ENCODE measurements around the gene ACADVL. TPM values are rescaled to one million over a fixed set of nuclear protein-coding genes. Genes with fewer than 3 reads are reported as not detected.

ACADVL gene
- polyA plus RNA-seq, 1 donor from 2014 or later: 397 TPM

DNA sequence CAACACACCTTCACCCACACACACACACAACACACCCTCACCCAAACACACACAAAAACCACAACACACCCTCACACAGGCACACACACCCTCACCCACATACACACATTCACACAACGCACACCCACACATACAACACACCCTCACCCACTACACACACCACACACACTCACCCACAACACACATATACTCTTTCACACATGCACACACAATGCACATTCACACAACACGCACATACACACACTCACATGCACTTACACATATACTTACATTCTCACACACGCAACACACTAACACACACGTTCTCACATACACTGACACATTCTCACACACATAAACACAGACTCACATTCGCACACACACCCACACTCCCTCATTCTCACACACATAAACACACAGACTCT, 44.4 kb upstream of the ACADVL start:
- TF ChIP-seq EZH2 (IDR thresholded peaks at IDR 0.05; ENCODE audit: borderline replicate concordance, insufficient read depth, low read length, poor library complexity, severe bottlenecking): no peak
- TF ChIP-seq, protein P1, sequence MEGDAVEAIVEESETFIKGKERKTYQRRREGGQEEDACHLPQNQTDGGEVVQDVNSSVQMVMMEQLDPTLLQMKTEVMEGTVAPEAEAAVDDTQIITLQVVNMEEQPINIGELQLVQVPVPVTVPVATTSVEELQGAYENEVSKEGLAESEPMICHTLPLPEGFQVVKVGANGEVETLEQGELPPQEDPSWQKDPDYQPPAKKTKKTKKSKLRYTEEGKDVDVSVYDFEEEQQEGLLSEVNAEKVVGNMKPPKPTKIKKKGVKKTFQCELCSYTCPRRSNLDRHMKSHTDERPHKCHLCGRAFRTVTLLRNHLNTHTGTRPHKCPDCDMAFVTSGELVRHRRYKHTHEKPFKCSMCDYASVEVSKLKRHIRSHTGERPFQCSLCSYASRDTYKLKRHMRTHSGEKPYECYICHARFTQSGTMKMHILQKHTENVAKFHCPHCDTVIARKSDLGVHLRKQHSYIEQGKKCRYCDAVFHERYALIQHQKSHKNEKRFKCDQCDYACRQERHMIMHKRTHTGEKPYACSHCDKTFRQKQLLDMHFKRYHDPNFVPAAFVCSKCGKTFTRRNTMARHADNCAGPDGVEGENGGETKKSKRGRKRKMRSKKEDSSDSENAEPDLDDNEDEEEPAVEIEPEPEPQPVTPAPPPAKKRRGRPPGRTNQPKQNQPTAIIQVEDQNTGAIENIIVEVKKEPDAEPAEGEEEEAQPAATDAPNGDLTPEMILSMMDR (IDR thresholded peaks at IDR 0.05; ENCODE audit: poor library complexity, severe bottlenecking): no peak
- TF ChIP-seq TAF1 (IDR thresholded peaks at IDR 0.05; ENCODE audit: low read depth): no peak
- Histone ChIP-seq H3K4me2 (ENCODE audit: low read length) (peak overlapping the region; percentile 91), H3K27me3 (ENCODE audit: insufficient read depth, low read depth, low read length) (no peaks in the 10 kb centered on the region), H3K9me2 (ENCODE audit: insufficient read depth, low read length) (no peaks in the 10 kb centered on the region), H3K9me3 (ENCODE audit: low read length) (no peaks in the 10 kb centered on the region), H3K4me3 (ENCODE audit: low read length) (peak overlapping the region; percentile 82), H3K9ac (ENCODE audit: low read length) (peak overlapping the region; percentile 95), H3K79me2 (replicated peaks; ENCODE audit: insufficient read depth, low read length) (peaks cover 5% of the 10 kb centered on the region), H4K20me1 (ENCODE audit: insufficient read depth) (no peaks in the 10 kb centered on the region), H2AFZ (ENCODE audit: low read depth, low read length) (no peak overlapping the region), H3F3A (ENCODE audit: insufficient read depth, low read length, poor library complexity, severe bottlenecking) (no peaks in the 10 kb centered on the region), H3K36me3 (ENCODE audit: insufficient read depth, low read length) (no peaks in the 10 kb centered on the region), H3K27ac (ENCODE audit: low read length) (no peak overlapping the region)

DNA sequence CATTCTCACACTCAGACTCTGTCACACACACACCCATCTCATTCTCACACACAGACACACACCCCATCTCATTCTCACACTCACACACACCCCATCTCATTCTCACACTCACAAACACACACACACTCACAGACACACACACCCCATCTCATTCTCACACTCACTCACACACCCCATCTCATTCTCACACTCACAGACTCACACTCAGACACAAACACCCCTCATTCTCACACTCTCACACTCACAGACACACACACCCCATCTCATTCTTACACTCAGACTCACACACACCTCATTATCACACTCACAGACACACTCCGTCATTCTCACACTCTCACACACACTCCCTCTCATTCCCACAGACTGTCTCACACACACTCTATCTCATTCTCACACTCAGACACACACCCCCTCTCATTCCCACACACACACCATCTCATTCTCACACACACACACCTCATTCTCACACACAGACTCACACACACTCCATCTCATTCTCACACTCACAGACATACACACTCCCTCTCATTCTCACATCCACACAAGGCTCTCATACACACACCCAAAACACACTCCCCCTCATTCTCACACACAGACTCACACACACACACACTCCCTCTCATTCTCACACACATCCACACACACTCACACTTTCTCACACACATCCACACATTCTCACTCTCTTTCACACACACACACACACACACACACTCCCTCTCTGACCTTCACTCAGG, 43.5 kb upstream of the ACADVL start:
- peak overlapping the region; percentile 91 for H3K4me2 ChIP-seq (ENCODE audit: low read length)

DNA sequence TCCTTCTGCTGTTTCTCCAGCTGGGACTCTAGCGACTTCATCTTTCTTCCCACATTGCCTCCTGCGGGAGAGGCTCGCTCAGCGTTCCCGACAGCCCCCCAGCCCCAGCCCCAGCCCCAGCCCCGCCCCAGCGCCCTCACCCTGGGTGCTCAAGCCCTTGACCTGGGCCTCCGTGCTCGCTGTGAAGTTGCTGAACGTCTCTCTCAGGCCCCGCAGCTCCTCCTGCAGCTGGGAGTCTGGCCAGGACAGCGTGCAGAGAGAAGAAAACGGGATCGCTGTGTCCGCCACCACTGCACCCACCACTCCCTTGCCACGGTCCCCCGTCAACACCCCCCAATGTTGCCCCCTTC, 42.9 kb upstream of the ACADVL start:
- Histone ChIP-seq H3K4me2 (ENCODE audit: low read length) (peak overlapping the region; percentile 91), H4K20me1 (ENCODE audit: insufficient read depth) (no peaks in the 10 kb centered on the region), H3K27ac (ENCODE audit: low read length) (peak overlapping the region; percentile 93), H3K4me3 (ENCODE audit: low read length) (peak overlapping the region; percentile 82), H3K27me3 (ENCODE audit: insufficient read depth, low read depth, low read length) (no peaks in the 10 kb centered on the region), H3K9me2 (ENCODE audit: insufficient read depth, low read length) (no peaks in the 10 kb centered on the region), H3K9me3 (ENCODE audit: low read length) (no peaks in the 10 kb centered on the region), H3F3A (ENCODE audit: insufficient read depth, low read length, poor library complexity, severe bottlenecking) (no peaks in the 10 kb centered on the region), H3K9ac (ENCODE audit: low read length) (peak overlapping the region; percentile 95), H3K79me2 (replicated peaks; ENCODE audit: insufficient read depth, low read length) (peaks cover 5% of the 10 kb centered on the region), H2AFZ (ENCODE audit: low read depth, low read length) (peak overlapping the region; percentile 73), H3K36me3 (ENCODE audit: insufficient read depth, low read length) (no peaks in the 10 kb centered on the region)
- TF ChIP-seq RAD21 (conservative IDR thresholded peaks at IDR 0.05) (no peak), POLR2AphosphoS5 (IDR thresholded peaks at IDR 0.05) (peak; percentile 42)

More for the DNA sequence above, 43.5 kb upstream of the ACADVL start:
- Histone ChIP-seq H3K27me3 (ENCODE audit: insufficient read depth, low read depth, low read length) (no peaks in the 10 kb centered on the region), H3K9me3 (ENCODE audit: low read length) (no peaks in the 10 kb centered on the region), H3K79me2 (replicated peaks; ENCODE audit: insufficient read depth, low read length) (peaks cover 5% of the 10 kb centered on the region), H3K36me3 (ENCODE audit: insufficient read depth, low read length) (no peaks in the 10 kb centered on the region), H2AFZ (ENCODE audit: low read depth, low read length) (peak overlapping the region; percentile 30), H3K9ac (ENCODE audit: low read length) (peak overlapping the region; percentile 95), H3K27ac (ENCODE audit: low read length) (peak overlapping the region; percentile 93), H4K20me1 (ENCODE audit: insufficient read depth) (no peaks in the 10 kb centered on the region), H3F3A (ENCODE audit: insufficient read depth, low read length, poor library complexity, severe bottlenecking) (no peaks in the 10 kb centered on the region), H3K4me3 (ENCODE audit: low read length) (peak overlapping the region; percentile 82), H3K9me2 (ENCODE audit: insufficient read depth, low read length) (no peaks in the 10 kb centered on the region)
- no peak for TF ChIP-seq TAF1 (IDR thresholded peaks at IDR 0.05; ENCODE audit: low read depth)
- no peak for TF ChIP-seq RAD21 (conservative IDR thresholded peaks at IDR 0.05)
- no peak for TF ChIP-seq MXI1 (conservative IDR thresholded peaks at IDR 0.05; ENCODE audit: poor library complexity, severe bottlenecking)
- TF ChIP-seq, protein P1 (IDR thresholded peaks at IDR 0.05; ENCODE audit: poor library complexity, severe bottlenecking): no peak
- TF ChIP-seq EZH2 (IDR thresholded peaks at IDR 0.05; ENCODE audit: borderline replicate concordance, insufficient read depth, low read length, poor library complexity, severe bottlenecking): no peak
- no peak for TF ChIP-seq POLR2AphosphoS5 (IDR thresholded peaks at IDR 0.05)
